NCI-H1930 (cell line): ENCODE results near the gene TRIM56.
"Not testable (repeated sequence)": the region's sequence is repeated elsewhere in the genome, so short reads cannot be mapped to it uniquely, and the experiment has no call there.

ENCODE experiments used
- DNase-seq, 2 experiments: peaks; one replicate each; lab custom pipeline; 2025; lab: John Stamatoyannopoulos, UW

TRIM56 gene

GRCh38 chr7:101085162-101085964 is at the start of gene TRIM56:
TSS of gene TRIM56 (plus strand) at chr7:101085481. CDS start at chr7:101087313, 1,832 bp downstream.
- DNase-seq, result no peak

- no peak for DNase-seq
Measured at GRCh38 chr7:101035941-101036340, 49.3 kb upstream of the TRIM56 start.

GRCh38 chr7:101041283-101041682 is 44.0 kb upstream of the TRIM56 start:
- DNase-seq, result not testable (repeated sequence)

- no peak for DNase-seq
Measured at GRCh38 chr7:101058355-101058754, 26.9 kb upstream of the TRIM56 start.

- no peak for DNase-seq
Measured at GRCh38 chr7:101059620-101059942, 25.7 kb upstream of the TRIM56 start.

- DNase-seq, result no peak
Measured at GRCh38 chr7:101060992-101061391, 24.3 kb upstream of the TRIM56 start.

- DNase-seq, result not testable (repeated sequence)
Measured at GRCh38 chr7:101064176-101064550, 21.1 kb upstream of the TRIM56 start.

- DNase-seq, result not testable (repeated sequence)
Measured at GRCh38 chr7:101065162-101065561, 20.1 kb upstream of the TRIM56 start.

GRCh38 chr7:101066141-101066832 is 19.0 kb upstream of the TRIM56 start:
- no peak for DNase-seq

GRCh38 chr7:101066833-101067177 is 18.5 kb upstream of the TRIM56 start:
- DNase-seq, result no peak

GRCh38 chr7:101068401-101068800 is 16.9 kb upstream of the TRIM56 start:
- DNase-seq, result no peak

- not testable (repeated sequence) for DNase-seq
Measured at GRCh38 chr7:101071362-101072104, 13.7 kb upstream of the TRIM56 start.

GRCh38 chr7:101075646-101076045 is 9.6 kb upstream of the TRIM56 start:
- DNase-seq, result no peak

GRCh38 chr7:101076183-101076582 is 9.1 kb upstream of the TRIM56 start:
- not testable (repeated sequence) for DNase-seq

GRCh38 chr7:101077303-101078086 is 7.8 kb upstream of the TRIM56 start:
- peak; percentile 24 to 70 for DNase-seq

- no peak for DNase-seq
Measured at GRCh38 chr7:101081432-101081831, 3.8 kb upstream of the TRIM56 start.

GRCh38 chr7:101084865-101085161 is 468 bp upstream of the TRIM56 start:
- DNase-seq, result no peak

GRCh38 chr7:101087334-101088068 is 2.2 kb downstream of the TRIM56 start:
- no peak for DNase-seq

GRCh38 chr7:101088069-101088425 is 2.8 kb downstream of the TRIM56 start:
- DNase-seq, result no peak

- DNase-seq, result no peak
Measured at GRCh38 chr7:101088858-101089529, 3.7 kb downstream of the TRIM56 start.

- no peak for DNase-seq
Measured at GRCh38 chr7:101089876-101090275, 4.6 kb downstream of the TRIM56 start.
